ENCODE data around the gene UST.

UST gene

GRCh38 chr6:148831064-148831463 is 84.2 kb downstream of the UST start:
- no peak overlapping the region for H3K4me2 ChIP-seq
- H3K9ac ChIP-seq, result no peak overlapping the region
- no peak overlapping the region for H3K4me3 ChIP-seq
- no peaks in the 10 kb centered on the region for H3K9me3 ChIP-seq
- H4K20me1 ChIP-seq, result no peaks in the 10 kb centered on the region
- TF ChIP-seq Cebpa-rat (IDR thresholded peaks at IDR 0.05), result no peak
- H3K27ac ChIP-seq, result no peak overlapping the region
- H3K27me3 ChIP-seq, result no peaks in the 10 kb centered on the region
- H3K36me3 ChIP-seq, result no peaks in the 10 kb centered on the region
- peaks cover 7% of the 10 kb centered on the region for H3K4me1 ChIP-seq

GRCh38 chr6:148831531-148831930 is 84.7 kb downstream of the UST start:
- no peaks in the 10 kb centered on the region for H3K27me3 ChIP-seq
- peaks cover 7% of the 10 kb centered on the region for H3K4me1 ChIP-seq
- H3K36me3 ChIP-seq, result no peaks in the 10 kb centered on the region
- no peak overlapping the region for H3K9ac ChIP-seq
- no peak for TF ChIP-seq Cebpa-rat (IDR thresholded peaks at IDR 0.05)
- no peaks in the 10 kb centered on the region for H4K20me1 ChIP-seq
- no peak overlapping the region for H3K27ac ChIP-seq
- H3K4me3 ChIP-seq, result no peak overlapping the region
- no peaks in the 10 kb centered on the region for H3K9me3 ChIP-seq
- H3K4me2 ChIP-seq, result no peak overlapping the region

GRCh38 chr6:148835920-148836441 is 89.2 kb downstream of the UST start:
- Histone ChIP-seq H3K9me3 (no peaks in the 10 kb centered on the region), H3K4me2 (no peak overlapping the region), H3K27me3 (no peaks in the 10 kb centered on the region), H3K4me1 (no peaks in the 10 kb centered on the region), H3K4me3 (no peak overlapping the region), H3K36me3 (no peaks in the 10 kb centered on the region), H4K20me1 (no peaks in the 10 kb centered on the region), H3K27ac (no peak overlapping the region), H3K9ac (no peak overlapping the region)
- no peak for TF ChIP-seq Cebpa-rat (IDR thresholded peaks at IDR 0.05)

GRCh38 chr6:148836751-148837150 is 89.9 kb downstream of the UST start:
- Histone ChIP-seq H3K4me2 (no peak overlapping the region), H4K20me1 (no peaks in the 10 kb centered on the region), H3K9ac (no peak overlapping the region), H3K27ac (no peak overlapping the region), H3K9me3 (no peaks in the 10 kb centered on the region), H3K27me3 (no peaks in the 10 kb centered on the region), H3K4me1 (no peaks in the 10 kb centered on the region), H3K4me3 (no peak overlapping the region), H3K36me3 (no peaks in the 10 kb centered on the region)
- TF ChIP-seq Cebpa-rat (IDR thresholded peaks at IDR 0.05), result no peak

GRCh38 chr6:148837941-148838340 is 91.1 kb downstream of the UST start:
- Histone ChIP-seq H3K4me2 (no peak overlapping the region), H3K27ac (no peak overlapping the region), H3K27me3 (no peaks in the 10 kb centered on the region), H3K36me3 (no peaks in the 10 kb centered on the region), H3K9me3 (no peaks in the 10 kb centered on the region), H3K4me1 (no peaks in the 10 kb centered on the region), H4K20me1 (0 out of 2 replicates have a peak, but pooled peaks cover 5% of the 10 kb centered on the region), H3K4me3 (no peak overlapping the region), H3K9ac (no peak overlapping the region)
- TF ChIP-seq Cebpa-rat (IDR thresholded peaks at IDR 0.05), result no peak

- Histone ChIP-seq H3K27me3 (no peaks in the 10 kb centered on the region), H3K9me3 (no peaks in the 10 kb centered on the region), H3K4me2 (no peak overlapping the region), H3K4me3 (no peak overlapping the region), H3K9ac (no peak overlapping the region), H3K36me3 (no peaks in the 10 kb centered on the region), H3K4me1 (no peaks in the 10 kb centered on the region), H3K27ac (no peak overlapping the region), H4K20me1 (0 out of 2 replicates have a peak, but pooled peaks cover 5% of the 10 kb centered on the region)
- no peak for TF ChIP-seq Cebpa-rat (IDR thresholded peaks at IDR 0.05)
Measured at GRCh38 chr6:148839044-148839443, 92.2 kb downstream of the UST start.

- Histone ChIP-seq H3K4me1 (no peaks in the 10 kb centered on the region), H3K27me3 (no peaks in the 10 kb centered on the region), H3K4me3 (no peak overlapping the region), H4K20me1 (0 out of 2 replicates have a peak, but pooled peaks cover 5% of the 10 kb centered on the region), H3K9me3 (0 out of 2 replicates have a peak, but pooled peaks cover 4% of the 10 kb centered on the region), H3K36me3 (no peaks in the 10 kb centered on the region), H3K4me2 (no peak overlapping the region), H3K9ac (no peak overlapping the region), H3K27ac (no peak overlapping the region)
- TF ChIP-seq Cebpa-rat (IDR thresholded peaks at IDR 0.05), result no peak
Measured at GRCh38 chr6:148840256-148840655, 93.4 kb downstream of the UST start.

GRCh38 chr6:148842296-148843019 is 95.6 kb downstream of the UST start:
- no peak overlapping the region for H3K4me2 ChIP-seq
- no peak overlapping the region for H3K9ac ChIP-seq
- 0 out of 2 replicates have a peak, but pooled peaks cover 5% of the 10 kb centered on the region for H4K20me1 ChIP-seq
- no peak overlapping the region for H3K27ac ChIP-seq
- no peaks in the 10 kb centered on the region for H3K4me1 ChIP-seq
- no peaks in the 10 kb centered on the region for H3K36me3 ChIP-seq
- no peak for TF ChIP-seq Cebpa-rat (IDR thresholded peaks at IDR 0.05)
- 0 out of 2 replicates have a peak, but pooled peaks cover 4% of the 10 kb centered on the region for H3K9me3 ChIP-seq
- H3K4me3 ChIP-seq, result no peak overlapping the region
- no peaks in the 10 kb centered on the region for H3K27me3 ChIP-seq

GRCh38 chr6:148845464-148845863 is 98.6 kb downstream of the UST start:
- no peaks in the 10 kb centered on the region for H3K36me3 ChIP-seq
- H3K27ac ChIP-seq, result no peak overlapping the region
- H3K9ac ChIP-seq, result no peak overlapping the region
- H3K4me1 ChIP-seq, result no peaks in the 10 kb centered on the region
- H3K27me3 ChIP-seq, result no peaks in the 10 kb centered on the region
- no peak overlapping the region for H3K4me3 ChIP-seq
- 0 out of 2 replicates have a peak, but pooled peaks cover 5% of the 10 kb centered on the region for H4K20me1 ChIP-seq
- no peak overlapping the region for H3K4me2 ChIP-seq
- 0 out of 2 replicates have a peak, but pooled peaks cover 4% of the 10 kb centered on the region for H3K9me3 ChIP-seq
- TF ChIP-seq Cebpa-rat (IDR thresholded peaks at IDR 0.05), result no peak
